Calu3 (cell line): ENCODE measurements around the gene ZNF554. TPM values are rescaled to one million over a fixed set of nuclear protein-coding genes. Genes with fewer than 3 reads are reported as not detected.

ENCODE experiments used
- BruUV-seq: library from RNA; stranded (reverse); fragments of 400-500 nt; replicated peaks from 2 replicates; lab custom pipeline; 2021; lab: Mats Ljungman, UMichigan
- CTCF ChIA-PET: fragments of 300-600 bp; sonication (Branson Sonifier 250); formaldehyde crosslinking; loops from one replicate; lab custom pipeline; 2022; ENCODE audit warnings: antibody characterized with exemption; lab: Charles Lee
- DNase-seq: peaks from one replicate; pipeline ENCODE4 v3.0.0; 2022
- H3K27ac Mint-ChIP-seq: one replicate; pipeline ENCODE4 v1.8.0; 2022; ENCODE audit warnings: mixed read lengths; ENCODE audit not compliant: unreplicated experiment
- H3K27me3 Mint-ChIP-seq: one replicate; pipeline ENCODE4 v1.8.0; 2022; ENCODE audit warnings: mixed read lengths; ENCODE audit not compliant: unreplicated experiment
- H3K36me3 Mint-ChIP-seq: one replicate; pipeline ENCODE4 v1.8.0; 2022; ENCODE audit warnings: mild to moderate bottlenecking, moderate library complexity, mixed read lengths; ENCODE audit not compliant: insufficient read depth, unreplicated experiment
- H3K4me1 Mint-ChIP-seq: one replicate; pipeline ENCODE4 v1.8.0; 2022; ENCODE audit warnings: mild to moderate bottlenecking, low read depth, mixed read lengths; ENCODE audit not compliant: unreplicated experiment
- H3K4me3 Mint-ChIP-seq: one replicate; pipeline ENCODE4 v1.8.0; 2022; ENCODE audit warnings: mild to moderate bottlenecking, low read depth, moderate library complexity, mixed read lengths; ENCODE audit not compliant: unreplicated experiment
- H3K9me3 Mint-ChIP-seq: one replicate; pipeline ENCODE4 v1.8.0; 2022; ENCODE audit warnings: low read depth, mixed read lengths; ENCODE audit not compliant: unreplicated experiment
- intact Hi-C: fragments of 100-400 bp; cut with micrococcal nuclease; formaldehyde crosslinking; loops from one replicate; pipeline ENCODE4 v1.10.0; 2022; ENCODE audit not compliant: unreplicated experiment
- total RNA-seq: library from RNA; stranded (reverse); gene quantifications from 2 replicates; pipeline ENCODE4 v1.2.3, GENCODE V29; 2022
- TF ChIP-seq, protein P1 (sequence below): fragments of 200-600 bp; IDR thresholded peaks from one replicate; pipeline ENCODE4 v1.8.0; 2022; ENCODE audit warnings: antibody characterized with exemption; ENCODE audit not compliant: unreplicated experiment

Gene ZNF554
- total RNA-seq, 1 experiment from 2014 or later, result 4.9 TPM

DNA sequence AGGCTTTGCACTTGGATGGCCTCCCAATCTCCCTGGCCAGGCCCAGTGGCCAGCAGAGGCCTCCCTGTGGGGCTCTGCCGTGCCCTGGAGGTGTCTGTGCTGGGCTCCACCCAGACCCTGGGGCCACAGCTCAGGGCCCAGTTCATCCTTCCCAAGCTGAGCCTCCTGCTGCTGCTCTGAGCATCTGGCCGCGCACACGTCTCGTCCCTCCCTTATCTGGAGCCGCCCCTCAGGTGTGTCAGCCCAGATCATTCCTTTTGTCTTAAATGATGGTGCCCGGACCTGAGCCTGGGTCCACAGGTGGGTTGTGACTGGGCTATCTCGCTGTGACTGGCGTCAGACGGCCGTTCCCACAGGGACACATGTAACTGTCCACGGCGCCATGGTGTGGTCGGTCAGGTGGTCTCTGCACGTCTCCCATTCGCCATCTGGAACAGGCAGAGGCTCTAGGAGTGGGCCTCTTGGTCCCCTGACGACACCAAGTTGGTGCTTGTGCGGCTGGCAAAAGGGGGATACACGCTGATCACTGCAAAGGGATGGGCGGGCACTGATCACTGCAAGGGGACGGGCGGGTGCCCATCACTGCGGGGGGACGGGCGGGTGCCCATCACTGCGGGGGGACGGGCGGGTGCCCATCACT, 14.3 kb upstream of the ZNF554 start:
- TF ChIP-seq, protein P1, sequence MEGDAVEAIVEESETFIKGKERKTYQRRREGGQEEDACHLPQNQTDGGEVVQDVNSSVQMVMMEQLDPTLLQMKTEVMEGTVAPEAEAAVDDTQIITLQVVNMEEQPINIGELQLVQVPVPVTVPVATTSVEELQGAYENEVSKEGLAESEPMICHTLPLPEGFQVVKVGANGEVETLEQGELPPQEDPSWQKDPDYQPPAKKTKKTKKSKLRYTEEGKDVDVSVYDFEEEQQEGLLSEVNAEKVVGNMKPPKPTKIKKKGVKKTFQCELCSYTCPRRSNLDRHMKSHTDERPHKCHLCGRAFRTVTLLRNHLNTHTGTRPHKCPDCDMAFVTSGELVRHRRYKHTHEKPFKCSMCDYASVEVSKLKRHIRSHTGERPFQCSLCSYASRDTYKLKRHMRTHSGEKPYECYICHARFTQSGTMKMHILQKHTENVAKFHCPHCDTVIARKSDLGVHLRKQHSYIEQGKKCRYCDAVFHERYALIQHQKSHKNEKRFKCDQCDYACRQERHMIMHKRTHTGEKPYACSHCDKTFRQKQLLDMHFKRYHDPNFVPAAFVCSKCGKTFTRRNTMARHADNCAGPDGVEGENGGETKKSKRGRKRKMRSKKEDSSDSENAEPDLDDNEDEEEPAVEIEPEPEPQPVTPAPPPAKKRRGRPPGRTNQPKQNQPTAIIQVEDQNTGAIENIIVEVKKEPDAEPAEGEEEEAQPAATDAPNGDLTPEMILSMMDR, result no peak
- no TSS peak for BruUV-seq
- DNase-seq, result no peak
- intact Hi-C loops, result no loop called here
- Mint-ChIP-seq H3K27ac (no peak overlapping the region), H3K27me3 (no peaks in the 10 kb centered on the region), H3K36me3 (peaks cover 16% of the 10 kb centered on the region), H3K4me1 (no peaks in the 10 kb centered on the region), H3K4me3 (no peak overlapping the region), H3K9me3 (no peaks in the 10 kb centered on the region)
- CTCF ChIA-PET, result no interaction called here

DNA sequence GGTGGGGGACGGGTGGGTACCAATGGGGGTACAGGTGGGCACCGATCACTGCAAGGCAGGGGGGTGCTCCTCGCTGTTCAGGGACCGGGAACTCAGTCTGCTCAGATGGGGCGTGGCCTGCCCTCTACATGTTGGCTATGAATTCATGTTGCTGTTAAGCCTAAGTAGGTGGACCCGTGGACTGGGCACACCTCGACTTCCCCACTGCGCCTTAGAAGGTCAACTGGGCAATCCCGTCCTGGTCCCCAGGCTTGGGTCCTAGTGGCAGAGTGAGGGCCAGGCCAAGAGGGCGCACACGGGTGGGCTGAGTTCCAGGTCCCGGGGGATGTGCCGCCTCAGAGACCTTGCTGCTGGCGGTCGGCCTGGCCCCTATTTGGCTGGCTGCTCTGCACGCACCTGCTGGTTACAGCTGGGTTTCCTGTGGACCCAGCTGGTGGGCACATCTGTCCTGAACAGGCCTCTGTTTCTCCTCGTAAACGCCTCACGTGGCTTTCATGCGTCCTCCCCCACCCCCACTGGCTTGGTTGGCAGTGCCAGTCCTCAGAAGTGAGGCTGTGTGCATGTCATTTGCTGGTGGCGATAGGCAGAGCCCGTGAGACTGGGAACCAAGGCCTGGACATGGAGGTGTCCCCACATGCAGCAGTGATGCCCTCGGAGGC, 13.5 kb upstream of the ZNF554 start:
- Mint-ChIP-seq H3K4me1 (no peaks in the 10 kb centered on the region), H3K27me3 (no peaks in the 10 kb centered on the region), H3K9me3 (no peaks in the 10 kb centered on the region), H3K27ac (no peak overlapping the region), H3K4me3 (no peak overlapping the region), H3K36me3 (peaks cover 16% of the 10 kb centered on the region)
- intact Hi-C loops, result no loop called here
- TF ChIP-seq, protein P1, result no peak
- CTCF ChIA-PET, result no interaction called here
- BruUV-seq, result no TSS peak
- no peak for DNase-seq

- Mint-ChIP-seq H3K36me3 (peaks cover 16% of the 10 kb centered on the region), H3K9me3 (no peaks in the 10 kb centered on the region), H3K4me3 (no peak overlapping the region), H3K27ac (no peak overlapping the region), H3K4me1 (no peaks in the 10 kb centered on the region), H3K27me3 (no peaks in the 10 kb centered on the region)
- TF ChIP-seq, protein P1, result no peak
- BruUV-seq, result no TSS peak
- DNase-seq, result no peak
- CTCF ChIA-PET, result no interaction called here
- intact Hi-C loops, result no loop called here
These were observed 12.8 kb upstream of the ZNF554 start for GRCh38 chr19:2806736-2807378.

DNA sequence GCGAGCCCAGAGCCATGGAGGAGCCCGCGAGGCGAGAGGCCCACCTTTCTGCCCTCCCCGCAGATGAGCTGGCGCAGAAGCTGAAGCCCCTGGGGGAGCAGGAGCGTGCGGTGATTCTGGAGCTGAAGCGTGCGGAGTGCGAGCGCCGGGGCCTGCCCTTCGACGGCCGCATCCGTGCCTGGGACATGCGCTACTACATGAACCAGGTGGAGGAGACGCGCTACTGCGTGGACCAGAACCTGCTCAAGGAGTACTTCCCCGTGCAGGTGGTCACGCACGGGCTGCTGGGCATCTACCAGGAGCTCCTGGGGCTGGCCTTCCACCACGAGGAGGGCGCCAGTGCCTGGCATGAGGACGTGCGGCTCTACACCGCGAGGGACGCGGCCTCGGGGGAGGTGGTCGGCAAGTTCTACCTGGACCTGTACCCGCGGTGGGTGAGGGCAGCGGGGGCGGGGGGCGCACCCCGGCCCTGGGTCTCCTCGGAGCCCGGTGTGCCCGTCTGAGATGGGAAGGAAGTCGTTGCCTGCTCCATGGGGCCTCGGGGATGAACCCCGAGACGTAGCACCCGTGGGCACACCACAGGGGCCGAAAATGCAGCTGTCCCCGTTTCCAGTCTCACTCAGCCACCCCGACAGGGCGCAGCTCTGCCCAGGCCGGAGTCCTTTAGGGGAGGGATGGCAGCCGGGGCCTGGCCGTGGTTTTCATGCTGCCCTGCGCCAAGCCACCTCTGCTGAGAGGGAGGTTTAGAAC, 12.1 kb upstream of the ZNF554 start:
- CTCF ChIA-PET, result no interaction called here

More for the DNA sequence above, 12.1 kb upstream of the ZNF554 start:
- Mint-ChIP-seq H3K4me3 (no peak overlapping the region), H3K4me1 (no peaks in the 10 kb centered on the region), H3K9me3 (no peaks in the 10 kb centered on the region), H3K27me3 (no peaks in the 10 kb centered on the region), H3K27ac (no peak overlapping the region), H3K36me3 (peaks cover 13% of the 10 kb centered on the region)
- no TSS peak for BruUV-seq
- intact Hi-C loops, result no loop called here
- DNase-seq, result no peak
- TF ChIP-seq, protein P1, result no peak
